ENCODE measurements around the gene DMD.

- TF ChIP-seq CTCF (IDR thresholded peaks at IDR 0.05; ENCODE audit: borderline replicate concordance, extremely low read depth, low read length, poor library complexity, severe bottlenecking) = no peak
- TF ChIP-seq EZH2 (IDR thresholded peaks at IDR 0.05; ENCODE audit: borderline replicate concordance, low read depth, low read length, severe bottlenecking) = no peak
Measured at GRCh38 chrX:32397562-32398216, 813.7 kb downstream of the DMD start.

Data from DND-41 (cell line).